GM21515 (cell line): ENCODE data around the gene TOMM40.
A peak's percentile ranks its signal among the peaks of the same experiment; 100 is the strongest.
"Not testable (repeated sequence)": the region's sequence is repeated elsewhere in the genome, so short reads cannot be mapped to it uniquely, and the experiment has no call there.

Experiments used
- ATAC-seq: cut with Tn5 transposase; IDR thresholded peaks from one replicate; pipeline ENCODE4 v1.9.1; 2021; ENCODE audit not compliant: unreplicated experiment

Gene TOMM40

DNA sequence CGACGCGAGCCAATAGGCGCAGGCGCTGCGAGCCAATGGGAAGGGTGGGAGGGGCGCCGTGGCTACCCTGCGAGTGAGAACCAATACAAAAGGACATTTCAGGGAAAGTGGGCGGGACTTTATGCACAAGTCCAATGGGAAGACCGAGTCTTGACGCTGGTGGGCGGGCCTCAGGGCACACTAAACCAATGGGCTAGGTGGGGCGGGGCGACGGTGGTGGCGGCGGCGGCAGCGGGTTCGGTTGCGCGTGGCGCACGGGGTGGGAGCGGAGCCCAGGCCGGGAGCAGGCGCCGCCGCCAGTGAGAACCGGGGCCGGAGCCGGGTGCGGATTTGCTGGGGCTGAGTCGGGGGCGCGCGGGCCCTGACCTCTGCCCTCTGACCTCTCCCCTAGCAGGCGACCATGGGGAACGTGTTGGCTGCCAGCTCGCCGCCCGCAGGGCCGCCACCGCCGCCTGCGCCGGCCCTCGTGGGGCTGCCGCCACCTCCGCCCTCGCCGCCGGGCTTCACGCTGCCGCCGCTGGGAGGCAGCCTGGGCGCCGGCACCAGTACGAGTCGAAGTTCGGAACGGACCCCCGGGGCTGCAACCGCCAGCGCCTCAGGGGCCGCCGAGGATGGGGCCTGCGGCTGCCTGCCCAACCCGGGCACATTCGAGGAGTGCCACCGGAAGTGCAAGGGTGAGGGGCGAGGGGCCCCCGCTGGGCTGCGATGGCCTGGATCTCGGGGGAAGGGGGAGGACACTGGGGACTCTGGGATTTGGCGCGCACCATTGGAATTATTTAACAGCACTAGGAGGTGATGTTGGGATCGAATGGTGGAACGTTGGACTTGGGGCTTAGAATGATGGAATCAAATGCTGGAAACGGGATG, at the start of gene TOMM40:
TOMM40 (plus strand) TSS at position 239 of the 867 bp plus-strand sequence; CDS start at position 401, 162 bp downstream.
- ATAC-seq, result peak; percentile 64

DNA sequence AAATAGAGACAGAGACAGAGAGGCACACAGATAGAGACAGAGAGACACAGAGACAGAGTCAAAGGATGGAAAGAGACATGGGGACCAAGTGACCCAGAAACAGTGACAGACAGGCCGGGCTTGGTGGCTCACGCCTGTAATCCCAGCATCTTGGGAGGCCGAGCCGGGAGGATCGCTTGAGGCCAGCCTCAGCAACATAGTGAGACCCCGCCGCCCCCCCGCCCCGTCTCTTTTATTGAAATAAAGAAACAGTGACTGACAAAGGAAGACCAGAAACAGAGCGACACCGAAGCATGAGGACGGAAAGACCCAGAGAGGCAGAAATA, 45.8 kb upstream of the TOMM40 start:
- ATAC-seq, result no peak

DNA sequence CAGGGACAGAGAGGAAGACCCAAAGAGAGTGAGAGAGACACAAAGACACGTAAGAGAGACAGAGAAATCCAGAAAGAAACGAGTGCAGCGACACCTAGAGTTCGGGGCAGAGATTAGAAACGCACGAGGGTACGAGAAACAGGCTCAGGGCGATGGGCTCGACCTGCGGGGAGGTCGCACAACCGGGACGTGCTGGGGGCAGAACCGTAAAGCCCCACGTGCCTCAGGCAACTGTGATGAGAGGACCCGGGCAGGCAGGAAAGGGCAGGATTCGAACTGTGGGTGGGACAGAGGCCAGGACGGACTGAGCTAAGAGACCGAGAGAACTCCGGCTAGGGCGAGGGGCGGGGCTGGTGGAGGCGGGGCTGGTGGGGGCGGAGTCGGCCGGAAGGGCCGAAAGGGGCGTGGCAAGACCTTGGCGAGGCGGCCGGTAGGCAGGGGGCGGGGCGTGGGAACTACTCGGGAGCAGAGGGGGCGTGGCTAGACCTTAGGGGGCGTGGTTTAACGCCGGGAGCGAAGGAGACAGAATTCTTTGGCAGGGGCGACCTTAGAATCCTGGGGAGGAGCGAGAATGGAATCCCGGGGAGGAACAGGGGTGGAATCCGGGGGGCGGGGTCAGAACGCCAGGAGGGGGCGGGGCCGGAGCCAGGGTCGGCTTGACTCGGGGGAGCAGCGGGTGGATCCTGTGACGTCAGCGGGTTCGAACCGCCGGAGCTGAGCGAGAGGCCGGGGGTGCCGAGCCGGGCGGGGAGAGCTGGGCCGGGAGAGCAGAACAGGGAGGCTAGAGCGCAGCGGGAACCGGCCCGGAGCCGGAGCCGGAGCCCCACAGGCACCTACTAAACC, 45.2 kb upstream of the TOMM40 start, which contains the start of gene NECTIN2:
NECTIN2 (plus strand) TSS at position 686 of the 843 bp plus-strand sequence. CDS start 229 bp downstream, outside the sequence.
- no peak for ATAC-seq

- ATAC-seq, result no peak
These were observed 44.5 kb upstream of the TOMM40 start for GRCh38 chr19:44846455-44847143.

GRCh38 chr19:44847144-44848035, 43.7 kb upstream of the TOMM40 start:
- no peak for ATAC-seq

- ATAC-seq, result no peak
These were observed 42.8 kb upstream of the TOMM40 start for GRCh38 chr19:44848036-44848811.

DNA sequence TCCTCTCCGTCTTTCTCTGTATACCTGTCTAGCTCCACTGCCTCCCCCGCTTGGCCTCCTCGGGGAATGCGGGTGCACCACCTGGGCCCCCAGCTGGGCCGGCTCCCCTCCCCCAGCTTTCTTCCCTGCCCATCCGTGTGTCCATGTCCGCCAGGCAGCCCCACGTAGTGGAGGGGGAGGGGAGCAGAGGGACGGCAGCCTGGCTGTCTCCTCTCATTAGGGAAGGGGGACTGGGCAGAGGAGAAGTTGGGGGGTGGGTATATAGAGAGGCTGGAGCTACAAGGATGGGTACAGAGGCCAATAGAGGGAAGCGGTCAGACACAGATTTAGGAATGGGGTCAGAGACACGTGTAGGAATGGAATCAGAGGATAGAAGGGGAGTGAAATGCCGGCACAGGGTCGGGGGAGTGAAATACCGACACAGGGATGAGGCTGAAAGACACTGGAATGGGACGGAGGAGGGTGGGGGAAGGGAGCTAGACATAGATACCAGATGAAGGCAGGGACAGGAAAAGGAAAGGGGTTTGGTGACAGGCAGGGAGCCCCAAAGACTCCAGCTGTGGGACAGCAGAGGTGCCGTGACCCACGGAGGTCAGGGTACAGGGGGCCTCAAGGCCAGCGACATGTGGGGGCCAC, 42.1 kb upstream of the TOMM40 start:
- no peak for ATAC-seq

- no peak for ATAC-seq
These were observed 40.4 kb upstream of the TOMM40 start for GRCh38 chr19:44850641-44851109.

DNA sequence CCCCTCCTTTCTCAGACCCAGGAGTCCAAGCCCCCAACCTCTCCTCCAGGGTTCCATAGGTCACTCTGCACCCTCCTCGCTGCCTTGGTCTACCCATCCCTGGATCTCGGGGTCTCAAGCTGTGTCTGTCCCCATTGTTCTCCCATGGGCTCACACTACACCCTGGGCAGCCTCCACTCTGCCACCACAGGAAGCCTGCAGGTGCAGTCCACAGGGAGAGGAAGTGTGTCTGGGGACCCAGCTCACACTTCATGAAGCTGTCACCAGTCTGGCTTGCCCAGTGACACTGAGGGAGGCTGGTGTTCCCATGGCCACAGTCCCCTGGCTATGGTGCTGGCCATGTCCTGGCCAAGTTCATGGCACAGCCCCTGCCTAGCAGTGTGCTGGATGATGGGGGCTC, 39.6 kb upstream of the TOMM40 start:
- no peak for ATAC-seq

DNA sequence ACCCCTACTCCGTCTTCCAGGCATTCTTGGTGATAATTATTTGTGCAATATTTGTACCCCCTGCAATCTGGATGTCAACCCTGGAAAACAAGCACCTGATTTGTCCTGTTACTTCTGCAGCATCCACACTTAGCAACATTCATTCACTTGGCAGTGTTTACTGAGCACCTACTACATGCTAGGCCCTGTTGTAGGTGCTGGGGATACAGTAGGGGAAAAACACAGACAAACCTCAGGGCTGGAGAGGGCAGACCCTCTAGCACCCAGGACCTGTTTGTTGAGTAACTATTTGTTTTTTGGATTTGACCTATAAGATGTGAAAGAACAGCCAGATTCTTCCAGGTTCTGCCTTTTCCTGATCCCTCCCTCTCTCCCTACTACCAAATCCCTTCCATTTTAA, 35.4 kb upstream of the TOMM40 start:
- no peak for ATAC-seq

- ATAC-seq, result no peak
These were observed 34.5 kb upstream of the TOMM40 start for GRCh38 chr19:44856421-44857083.

GRCh38 chr19:44857837-44858236, 33.2 kb upstream of the TOMM40 start:
- ATAC-seq, result no peak

DNA sequence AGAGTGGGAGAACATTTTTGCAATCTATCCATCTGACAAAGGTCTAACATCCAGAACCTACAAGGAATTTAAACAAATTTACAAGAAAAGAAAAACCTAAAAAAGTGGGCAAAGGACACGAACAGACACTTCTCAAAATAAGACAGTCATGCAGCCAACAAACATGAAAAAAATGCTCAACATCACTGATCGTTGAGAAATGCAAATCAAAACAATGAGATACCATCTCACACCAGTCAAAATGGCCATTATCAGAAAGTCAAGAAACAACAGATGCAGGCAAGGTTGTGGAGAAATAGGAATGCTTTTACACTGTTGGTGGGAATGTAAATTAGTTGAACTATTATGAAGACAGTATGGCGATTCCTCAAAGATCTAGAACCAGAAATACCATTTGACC, 29.5 kb upstream of the TOMM40 start:
- ATAC-seq, result not testable (repeated sequence)

- ATAC-seq, result no peak
These were observed 27.1 kb upstream of the TOMM40 start for GRCh38 chr19:44863990-44864389.

GRCh38 chr19:44865196-44865767, 25.8 kb upstream of the TOMM40 start:
- ATAC-seq, result no peak

- no peak for ATAC-seq
These were observed 24.4 kb upstream of the TOMM40 start for GRCh38 chr19:44866664-44867063.

- no peak for ATAC-seq
These were observed 23.5 kb upstream of the TOMM40 start for GRCh38 chr19:44867578-44867977.
